MM.1S (cell line): ENCODE results near the gene TIMP2.

Source experiments
- DNase-seq: peaks from one replicate; pipeline ENCODE4 v3.0.0-alpha.2; 2015
- H2AFZ ChIP-seq: fragments of 300-600 bp; sonication (generic); 2 replicates; pipeline ENCODE4 v1.6.0; 2016; ENCODE audit warnings: antibody characterized with exemption, low read length
- H3F3A ChIP-seq: fragments of 300-600 bp; sonication (generic); 2 replicates; pipeline ENCODE4 v1.6.1; 2016; ENCODE audit warnings: mild to moderate bottlenecking, antibody characterized with exemption, low read length, moderate library complexity, mixed read lengths; ENCODE audit not compliant: insufficient read depth
- H3K27ac ChIP-seq: fragments of 300-600 bp; sonication (generic); 2 replicates; pipeline ENCODE4 v1.5.1; 2016; ENCODE audit warnings: mild to moderate bottlenecking, low read length
- H3K27me3 ChIP-seq: fragments of 300-600 bp; sonication (generic); replicated peaks from 2 replicates; pipeline ENCODE4 v1.6.0; 2016; ENCODE audit warnings: low read length; ENCODE audit not compliant: insufficient read depth
- H3K36me3 ChIP-seq: fragments of 300-600 bp; sonication (generic); replicated peaks from 2 replicates; pipeline ENCODE4 v1.6.1; 2016; ENCODE audit warnings: mild to moderate bottlenecking, low read length, mixed read lengths; ENCODE audit not compliant: insufficient read depth
- H3K4me1 ChIP-seq: fragments of 300-600 bp; sonication (generic); 2 replicates; pipeline ENCODE4 v1.6.1; 2016; ENCODE audit warnings: low read length, mixed read lengths
- H3K4me2 ChIP-seq: fragments of 300-600 bp; sonication (generic); 2 replicates; pipeline ENCODE4 v1.6.0; 2016; ENCODE audit warnings: low read depth, low read length
- H3K4me3 ChIP-seq: fragments of 300-600 bp; sonication (generic); 2 replicates; pipeline ENCODE4 v1.5.1; 2016; ENCODE audit warnings: low read length, mixed read lengths
- H3K79me2 ChIP-seq: fragments of 300-600 bp; sonication (generic); 2 replicates; pipeline ENCODE4 v1.6.1; 2016; ENCODE audit warnings: mixed run types, low read length, mixed read lengths
- H3K9ac ChIP-seq: fragments of 300-600 bp; sonication (generic); 2 replicates; pipeline ENCODE4 v1.6.1; 2016; ENCODE audit warnings: low read length, mixed read lengths
- H3K9me2 ChIP-seq: fragments of 300-600 bp; sonication (generic); replicated peaks from 2 replicates; pipeline ENCODE4 v1.6.1; 2016; ENCODE audit warnings: mild to moderate bottlenecking, low read length, mixed read lengths; ENCODE audit not compliant: insufficient read depth
- H3K9me3 ChIP-seq: fragments of 300-600 bp; sonication (generic); replicated peaks from 2 replicates; pipeline ENCODE4 v1.6.1; 2016; ENCODE audit warnings: mild to moderate bottlenecking, low read length, mixed read lengths; ENCODE audit not compliant: insufficient read depth
- H4K20me1 ChIP-seq: fragments of 300-600 bp; sonication (generic); 2 replicates; pipeline ENCODE4 v1.6.1; 2016; ENCODE audit warnings: mild to moderate bottlenecking, low read length, moderate library complexity, mixed read lengths; ENCODE audit not compliant: insufficient read depth
- CTCF ChIP-seq: fragments of 300-600 bp; sonication (generic); IDR thresholded peaks from 2 replicates; pipeline ENCODE4 v1.5.1; 2016; ENCODE audit warnings: antibody characterized with exemption, low read length, mixed read lengths
- EZH2 ChIP-seq: fragments of 300-600 bp; sonication (generic); optimal IDR thresholded peaks from 2 replicates; pipeline ENCODE3; 2017; ENCODE audit warnings: low read depth, mild to moderate bottlenecking, antibody characterized with exemption, low read length, mixed read lengths
- EZH2phosphoT487 ChIP-seq: fragments of 300-600 bp; sonication (generic); IDR thresholded peaks from 2 replicates; pipeline ENCODE4 v1.6.1; 2018; ENCODE audit warnings: antibody characterized with exemption, low read length

TIMP2 gene

GRCh38 chr17:78954684-78955083, 29.5 kb upstream of the TIMP2 start:
- Histone ChIP-seq H3K4me2 (no peak overlapping the region), H3K9me3 (no peaks in the 10 kb centered on the region), H3K79me2 (no peaks in the 10 kb centered on the region), H3K36me3 (no peaks in the 10 kb centered on the region), H3K4me3 (no peak overlapping the region), H2AFZ (no peak overlapping the region), H3K9ac (no peak overlapping the region), H3K9me2 (no peaks in the 10 kb centered on the region), H3K27ac (no peak overlapping the region), H3K4me1 (no peaks in the 10 kb centered on the region), H3F3A (no peaks in the 10 kb centered on the region), H3K27me3 (peaks cover 36% of the 10 kb centered on the region), H4K20me1 (no peaks in the 10 kb centered on the region)
- no peak for DNase-seq
- TF ChIP-seq CTCF (no peak), EZH2phosphoT487 (no peak), EZH2 (no peak)

GRCh38 chr17:78953356-78954350, 28.5 kb upstream of the TIMP2 start:
- H3K4me1 ChIP-seq = no peaks in the 10 kb centered on the region
- TF ChIP-seq CTCF = no peak
- no peak for TF ChIP-seq EZH2
- no peak for TF ChIP-seq EZH2phosphoT487
- no peak overlapping the region for H3K4me3 ChIP-seq
- no peaks in the 10 kb centered on the region for H3K79me2 ChIP-seq
- H3K4me2 ChIP-seq = no peak overlapping the region
- no peaks in the 10 kb centered on the region for H3K9me2 ChIP-seq
- no peak overlapping the region for H3K27ac ChIP-seq
- no peaks in the 10 kb centered on the region for H3K9me3 ChIP-seq
- no peaks in the 10 kb centered on the region for H3F3A ChIP-seq
- no peak overlapping the region for H3K9ac ChIP-seq
- no peak for DNase-seq
- peaks cover 36% of the 10 kb centered on the region for H3K27me3 ChIP-seq
- H2AFZ ChIP-seq = no peak overlapping the region
- no peaks in the 10 kb centered on the region for H4K20me1 ChIP-seq
- no peaks in the 10 kb centered on the region for H3K36me3 ChIP-seq

GRCh38 chr17:78952706-78953105, 27.5 kb upstream of the TIMP2 start:
- H3K27ac ChIP-seq = no peak overlapping the region
- no peaks in the 10 kb centered on the region for H4K20me1 ChIP-seq
- H3K27me3 ChIP-seq = peaks cover 36% of the 10 kb centered on the region
- H3K36me3 ChIP-seq = no peaks in the 10 kb centered on the region
- no peak for DNase-seq
- no peak overlapping the region for H3K9ac ChIP-seq
- H3K79me2 ChIP-seq = no peaks in the 10 kb centered on the region
- H3K4me3 ChIP-seq = no peak overlapping the region
- no peak overlapping the region for H3K4me2 ChIP-seq
- no peaks in the 10 kb centered on the region for H3K9me2 ChIP-seq
- no peaks in the 10 kb centered on the region for H3K4me1 ChIP-seq
- no peaks in the 10 kb centered on the region for H3K9me3 ChIP-seq
- no peak for TF ChIP-seq EZH2phosphoT487
- TF ChIP-seq CTCF = no peak
- TF ChIP-seq EZH2 = no peak
- no peak overlapping the region for H2AFZ ChIP-seq
- no peaks in the 10 kb centered on the region for H3F3A ChIP-seq
